A673 (cell line): ENCODE data around the gene GMIP.

Experiments used
- EZH2 ChIP-seq: fragments of 200-600 bp; sonication (generic); IDR thresholded peaks from 2 replicates; pipeline ENCODE4 v1.6.1; 2017; ENCODE audit warnings: borderline replicate concordance, low read depth, mild to moderate bottlenecking, mixed read lengths, antibody characterized with exemption, low read length; ENCODE audit not compliant: poor library complexity, severe bottlenecking
- TF ChIP-seq, protein P1 (sequence below): fragments of 300-800, 200-600 bp; sonication (generic); conservative IDR thresholded peaks from 2 replicates; pipeline ENCODE4 v1.5.1; 2017; ENCODE audit warnings: low read depth, mild to moderate bottlenecking, antibody characterized with exemption, low read length, moderate library complexity, mixed read lengths

DNA sequence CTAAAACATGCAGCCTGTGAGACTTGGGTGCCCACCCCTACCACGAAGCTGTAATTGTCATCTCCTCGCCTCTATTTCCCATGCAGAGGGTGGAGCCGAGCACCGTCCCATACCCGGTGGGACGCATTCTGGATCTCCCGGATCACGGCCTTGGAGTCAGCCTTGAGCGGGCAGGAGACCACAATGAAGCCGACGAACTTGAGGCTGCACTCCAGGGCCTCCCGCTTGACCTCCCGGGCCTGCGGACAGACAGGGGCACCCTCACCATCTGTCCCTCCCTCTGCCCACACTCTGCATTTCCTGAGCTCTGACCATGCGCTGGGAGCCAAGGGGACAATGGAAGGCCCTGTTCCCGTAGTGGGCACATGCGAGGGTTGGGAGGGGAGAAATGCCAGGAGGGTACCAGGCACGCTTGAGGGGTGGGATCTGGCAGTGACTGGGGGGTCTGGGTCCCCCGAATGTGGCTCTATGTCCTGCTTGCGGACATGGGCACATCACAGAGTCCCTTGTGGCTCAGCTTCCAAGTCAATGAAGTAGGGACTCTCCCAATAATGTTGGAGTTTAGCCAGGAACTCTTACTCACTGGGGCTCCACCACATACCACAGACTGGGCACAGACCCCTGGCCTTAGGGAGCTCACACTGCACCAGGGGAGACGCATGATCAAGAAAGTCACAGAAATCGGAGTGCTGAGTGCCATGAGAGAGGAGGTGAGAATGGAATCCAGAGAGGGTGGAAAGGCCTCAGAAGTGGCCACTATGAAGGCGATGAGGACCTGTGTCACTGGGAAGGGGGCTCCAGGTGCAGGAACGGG lies 9.2 kb upstream of the GMIP start:
- TF ChIP-seq, protein P1, sequence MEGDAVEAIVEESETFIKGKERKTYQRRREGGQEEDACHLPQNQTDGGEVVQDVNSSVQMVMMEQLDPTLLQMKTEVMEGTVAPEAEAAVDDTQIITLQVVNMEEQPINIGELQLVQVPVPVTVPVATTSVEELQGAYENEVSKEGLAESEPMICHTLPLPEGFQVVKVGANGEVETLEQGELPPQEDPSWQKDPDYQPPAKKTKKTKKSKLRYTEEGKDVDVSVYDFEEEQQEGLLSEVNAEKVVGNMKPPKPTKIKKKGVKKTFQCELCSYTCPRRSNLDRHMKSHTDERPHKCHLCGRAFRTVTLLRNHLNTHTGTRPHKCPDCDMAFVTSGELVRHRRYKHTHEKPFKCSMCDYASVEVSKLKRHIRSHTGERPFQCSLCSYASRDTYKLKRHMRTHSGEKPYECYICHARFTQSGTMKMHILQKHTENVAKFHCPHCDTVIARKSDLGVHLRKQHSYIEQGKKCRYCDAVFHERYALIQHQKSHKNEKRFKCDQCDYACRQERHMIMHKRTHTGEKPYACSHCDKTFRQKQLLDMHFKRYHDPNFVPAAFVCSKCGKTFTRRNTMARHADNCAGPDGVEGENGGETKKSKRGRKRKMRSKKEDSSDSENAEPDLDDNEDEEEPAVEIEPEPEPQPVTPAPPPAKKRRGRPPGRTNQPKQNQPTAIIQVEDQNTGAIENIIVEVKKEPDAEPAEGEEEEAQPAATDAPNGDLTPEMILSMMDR = no peak
- TF ChIP-seq EZH2 = no peak
